A549 (cell line): Measurements from ENCODE around the gene BRD3OS.

ENCODE experiments used
- BHLHE40 ChIP-seq: IDR thresholded peaks from 2 replicates; pipeline ENCODE4 v1.6.1; 2012; ENCODE audit warnings: low read depth, low read length, inconsistent platforms
- CHD4 ChIP-seq: fragments of 200-600 bp; sonication (generic); IDR thresholded peaks from 2 replicates; pipeline ENCODE4 v1.6.1; 2016; ENCODE audit warnings: antibody characterized with exemption, mild to moderate bottlenecking, borderline replicate concordance
- CTCF ChIP-seq: fragments of >200 bp; sonication (Bioruptor Twin); formaldehyde crosslinking; IDR thresholded peaks from 3 replicates; pipeline ENCODE4 v1.5.1; 2016
- E2F6 ChIP-seq: IDR thresholded peaks from 2 replicates; pipeline ENCODE4 v1.6.1; 2012; ENCODE audit warnings: low read depth, borderline replicate concordance
- ELK1 ChIP-seq: fragments of 150-350 bp; IDR thresholded peaks from 2 replicates; pipeline ENCODE4 v1.6.1; 2014; ENCODE audit warnings: low read depth, mild to moderate bottlenecking, low read length
- EP300 ChIP-seq, 2 experiments: fragments of >200 bp; sonication (Bioruptor Twin); formaldehyde crosslinking; IDR thresholded peaks; 2 replicates in 1 of 2; 3 replicates in 1 of 2; pipeline ENCODE4 v1.6.1; 2016 to 2017
- MAFK ChIP-seq: fragments of 450-650 bp; IDR thresholded peaks from 2 replicates; pipeline ENCODE4 v1.6.1; 2014; ENCODE audit not compliant: partially characterized antibody
- NFE2L2 ChIP-seq: fragments of 150-350 bp; conservative IDR thresholded peaks from 2 replicates; pipeline ENCODE4 v1.6.1; 2014; ENCODE audit warnings: low read length
- POLR2A ChIP-seq: IDR thresholded peaks from 2 replicates; pipeline ENCODE4 v1.6.1; 2012; ENCODE audit warnings: mild to moderate bottlenecking, low read length
- RCOR1 ChIP-seq: fragments of 150-350 bp; IDR thresholded peaks from 2 replicates; pipeline ENCODE4 v1.6.1; 2014; ENCODE audit warnings: antibody characterized with exemption, low read length, low read depth
- REST ChIP-seq: fragments of 200-600 bp; sonication (generic); IDR thresholded peaks from 2 replicates; pipeline ENCODE4 v1.6.1; 2016; ENCODE audit warnings: antibody characterized with exemption, mild to moderate bottlenecking, moderate library complexity
- USF2 ChIP-seq: fragments of 450-650 bp; IDR thresholded peaks from 2 replicates; pipeline ENCODE4 v1.6.1; 2014; ENCODE audit warnings: antibody characterized with exemption

GRCh38 chr9:134047868-134048581 is 22.7 kb downstream of the BRD3OS start:
- no peak for TF ChIP-seq MAFK
- no peak for TF ChIP-seq E2F6
- no peak for TF ChIP-seq NFE2L2
- no peak for TF ChIP-seq BHLHE40
- TF ChIP-seq RCOR1: no peak
- no peak for TF ChIP-seq CTCF
- no peak for TF ChIP-seq ELK1
- no peak for TF ChIP-seq POLR2A
- TF ChIP-seq USF2: no peak
- no peak for TF ChIP-seq REST
- no peak for TF ChIP-seq CHD4
- no peak for TF ChIP-seq EP300 (IDR thresholded peaks at IDR 0.05)
